SH-SY5Y (cell line): ENCODE data around the gene IMPACT.

ENCODE experiments used
- GATA2 ChIP-seq: IDR thresholded peaks from 2 replicates; pipeline ENCODE4 v1.6.1; 2011; ENCODE audit warnings: mild to moderate bottlenecking, low read depth, low read length
- GATA3 ChIP-seq: IDR thresholded peaks from 2 replicates; pipeline ENCODE4 v1.6.1; 2011; ENCODE audit warnings: low read depth, mild to moderate bottlenecking, low read length, moderate library complexity

The IMPACT gene

GRCh38 chr18:24426398-24427294 is at the start of gene IMPACT:
Gene IMPACT, plus strand, starts transcription at chr18:24426670. Its CDS starts 87 bp downstream, at chr18:24426757.
- TF ChIP-seq GATA2 (no peak), GATA3 (no peak)

- no peak for TF ChIP-seq GATA3
- no peak for TF ChIP-seq GATA2
Observed at GRCh38 chr18:24378598-24378997, 47.9 kb upstream of the IMPACT start.

- TF ChIP-seq GATA2: no peak
- TF ChIP-seq GATA3: no peak
Observed at GRCh38 chr18:24380163-24380747, 46.2 kb upstream of the IMPACT start.

- TF ChIP-seq GATA2: no peak
- TF ChIP-seq GATA3: no peak
Observed at GRCh38 chr18:24381126-24381525, 45.3 kb upstream of the IMPACT start.

- TF ChIP-seq GATA2 (no peak), GATA3 (no peak)
Observed at GRCh38 chr18:24386681-24387080, 39.8 kb upstream of the IMPACT start.

GRCh38 chr18:24388957-24389356 is 37.5 kb upstream of the IMPACT start:
- TF ChIP-seq GATA3 (no peak), GATA2 (no peak)

- TF ChIP-seq GATA2: no peak
- no peak for TF ChIP-seq GATA3
Observed at GRCh38 chr18:24395049-24395795, 31.2 kb upstream of the IMPACT start.

- TF ChIP-seq GATA3 (no peak), GATA2 (no peak)
Observed at GRCh38 chr18:24396082-24396633, 30.3 kb upstream of the IMPACT start.

GRCh38 chr18:24397131-24397693 is 29.3 kb upstream of the IMPACT start:
- TF ChIP-seq GATA3 (no peak), GATA2 (no peak)

- TF ChIP-seq GATA3: no peak
- no peak for TF ChIP-seq GATA2
Observed at GRCh38 chr18:24397694-24398368, 28.6 kb upstream of the IMPACT start, which contains the start of gene OSBPL1A. Gene OSBPL1A, minus strand, starts transcription at chr18:24397824. Its CDS starts 20,291 bp downstream, at chr18:24377533.

- TF ChIP-seq GATA2 (no peak), GATA3 (no peak)
Observed at GRCh38 chr18:24398540-24398939, 27.9 kb upstream of the IMPACT start.

GRCh38 chr18:24400587-24400986 is 25.9 kb upstream of the IMPACT start:
- no peak for TF ChIP-seq GATA2
- TF ChIP-seq GATA3: no peak

- TF ChIP-seq GATA3: no peak
- no peak for TF ChIP-seq GATA2
Observed at GRCh38 chr18:24402209-24402785, 24.2 kb upstream of the IMPACT start.

- TF ChIP-seq GATA2 (no peak), GATA3 (no peak)
Observed at GRCh38 chr18:24403076-24403475, 23.4 kb upstream of the IMPACT start.

- TF ChIP-seq GATA3: no peak
- no peak for TF ChIP-seq GATA2
Observed at GRCh38 chr18:24404591-24404990, 21.9 kb upstream of the IMPACT start.
